ENCODE results near the gene TBL1X. TPM values are rescaled to one million over a fixed set of nuclear protein-coding genes. Genes with fewer than 3 reads are reported as not detected.
"Not testable (repeated sequence)": the region's sequence is repeated elsewhere in the genome, so short reads cannot be mapped to it uniquely, and the experiment has no call there.

Gene TBL1X
- total RNA-seq, 2 donors from 2014 or later = 25.5 to 49.3 TPM

DNA sequence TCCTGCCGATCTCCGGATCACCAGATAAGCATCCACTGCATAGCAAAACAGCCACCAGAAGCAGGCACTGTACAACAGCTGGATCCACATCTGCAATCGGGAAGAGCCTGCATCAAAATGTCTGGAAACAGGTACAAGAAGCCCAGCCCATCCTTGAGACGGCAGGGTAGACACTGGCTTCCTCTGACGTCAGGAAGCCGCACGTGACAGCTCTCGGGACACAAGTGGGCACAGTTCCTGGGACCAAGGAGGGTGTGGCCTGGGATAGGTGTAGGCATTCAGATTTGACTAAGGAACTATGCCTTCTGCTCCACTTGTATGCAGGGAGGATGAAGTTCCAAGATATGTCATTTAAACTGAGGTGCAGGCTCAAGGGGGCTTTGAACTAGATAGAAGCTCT, 294.5 kb downstream of the TBL1X start:
- intact Hi-C loops (cut with DNase I) = no loop called here
- no peak for DNase-seq (ENCODE audit: low spot score)

DNA sequence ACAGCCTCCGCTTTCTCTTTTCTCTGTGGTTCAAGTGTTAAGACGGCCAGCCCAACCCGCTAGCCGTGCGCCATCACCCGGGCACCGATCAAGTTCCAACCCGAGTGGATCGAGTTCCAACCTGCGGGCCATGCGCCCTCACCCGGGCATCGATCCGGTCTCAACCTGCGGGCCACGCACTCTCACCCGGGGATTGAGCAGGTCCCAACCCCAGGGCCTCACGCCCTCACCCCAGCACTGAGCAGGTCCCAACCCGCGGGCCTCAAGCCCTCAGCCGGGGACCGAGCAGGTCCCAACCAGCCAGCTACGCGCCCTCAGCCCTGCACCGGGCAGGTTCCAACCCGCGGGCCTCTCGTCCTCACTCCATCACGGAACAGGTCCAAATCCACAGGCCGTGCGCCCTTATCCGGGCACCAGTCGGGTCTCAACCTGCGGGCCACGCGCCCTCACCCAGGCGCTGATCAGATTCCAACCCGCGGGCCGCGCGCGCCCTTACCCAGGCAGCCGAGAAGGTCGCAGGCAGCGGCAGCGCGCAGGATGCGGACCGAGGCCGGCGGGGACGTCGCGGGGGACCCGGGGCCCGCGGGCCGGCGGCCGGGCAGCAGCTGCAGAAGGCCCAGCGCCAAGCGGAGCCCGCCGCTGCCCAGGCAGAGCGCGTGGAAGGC, 300.3 kb downstream of the TBL1X start:
- DNase-seq (ENCODE audit: low spot score) = peak; percentile 71
- intact Hi-C loops (cut with DNase I) = no loop called here

DNA sequence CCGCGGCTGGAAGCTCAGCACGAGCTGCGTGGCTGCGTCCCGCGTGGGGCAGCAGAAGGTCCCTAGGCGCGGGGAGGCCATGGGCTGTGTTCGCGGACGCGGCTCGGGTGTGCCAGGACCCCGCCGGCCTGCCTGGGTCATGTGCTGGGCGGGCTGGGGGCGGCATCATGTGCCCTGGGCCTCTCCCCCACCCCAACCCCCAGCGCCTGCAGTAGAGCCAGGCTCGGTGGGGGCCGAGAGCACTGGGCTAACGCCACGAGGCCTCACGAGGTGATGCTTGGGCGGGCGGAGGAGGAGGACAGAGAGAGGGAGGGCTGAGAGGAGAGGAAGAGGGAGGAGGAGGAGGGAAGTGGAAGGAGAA, 300.9 kb downstream of the TBL1X start, which contains the start of gene GPR143:
GPR143 (minus strand) TSS at position 111 of the 361 bp plus-strand sequence; CDS start at position 81, 30 bp downstream.
- intact Hi-C loops (cut with DNase I) = no loop called here
- peak; percentile 69 for DNase-seq (ENCODE audit: low spot score)

DNA sequence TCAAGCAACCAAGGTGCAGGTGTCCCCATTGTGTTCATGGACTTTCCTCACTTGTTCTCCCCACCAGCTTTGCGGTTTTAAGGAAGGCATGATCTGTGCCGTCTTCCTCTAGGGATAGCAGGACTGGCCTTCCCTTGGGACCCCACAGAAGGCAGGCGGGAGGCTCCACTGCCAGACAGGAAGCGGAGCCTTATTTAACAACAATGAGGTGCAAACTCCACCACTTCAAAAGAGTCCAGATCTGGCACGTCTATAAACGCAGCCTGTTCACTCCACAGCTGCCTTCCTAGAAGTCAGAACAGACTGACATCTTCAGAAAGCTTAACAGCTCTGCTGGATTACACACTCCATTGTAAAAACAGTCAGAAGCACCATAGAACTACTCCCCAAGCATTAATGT, 302.5 kb downstream of the TBL1X start:
- peak; percentile 16 for DNase-seq (ENCODE audit: low spot score)
- intact Hi-C loops (cut with DNase I) = no loop called here

DNA sequence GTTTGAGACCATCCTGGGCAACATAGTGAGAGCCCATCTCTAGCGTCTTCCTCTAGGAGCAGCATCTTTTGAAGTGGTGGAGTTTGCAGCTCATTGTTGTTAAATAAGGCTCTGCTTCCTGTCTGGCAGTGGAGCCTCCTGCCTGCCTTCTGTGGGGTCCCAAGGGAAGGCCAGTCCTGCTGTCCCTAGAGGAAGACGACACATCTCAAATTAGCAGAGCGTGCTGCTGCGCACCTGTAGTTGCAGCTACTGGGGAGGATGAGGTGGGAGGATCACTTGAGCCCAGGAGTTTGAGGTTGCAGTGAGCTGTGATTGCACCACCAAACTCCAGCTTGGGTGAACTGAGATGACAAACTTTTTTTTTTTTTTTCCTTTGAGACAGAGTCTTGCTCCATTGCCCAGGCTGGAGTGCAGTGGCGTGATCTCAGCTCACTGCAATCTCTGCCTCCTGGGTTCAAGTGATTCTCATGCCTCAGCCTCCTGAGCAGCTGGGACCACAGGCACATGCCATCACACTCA, 303.5 kb downstream of the TBL1X start:
- peak; percentile 50 for DNase-seq (ENCODE audit: low spot score)
- intact Hi-C loops (cut with DNase I) = not testable (repeated sequence)

DNA sequence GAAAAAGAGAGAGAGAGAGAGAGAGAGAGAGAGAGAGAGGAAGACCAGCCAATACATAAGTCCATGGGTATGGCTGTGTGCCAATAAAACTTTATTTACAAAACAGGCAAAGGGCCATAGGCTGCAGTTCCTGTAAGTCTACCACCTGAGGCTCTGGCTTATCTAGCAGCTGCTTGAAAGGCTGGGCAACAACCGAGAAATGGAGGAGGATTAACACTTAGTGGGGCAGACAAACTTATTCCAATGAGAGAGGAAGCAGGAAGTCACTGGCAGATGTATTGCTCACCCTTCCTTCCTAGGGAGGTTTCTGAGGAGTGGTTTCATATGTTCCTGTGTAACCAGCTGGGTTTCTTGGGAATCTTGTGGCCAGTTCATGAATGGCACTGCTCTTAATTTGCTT, 305.5 kb downstream of the TBL1X start:
- peak; percentile 8 for DNase-seq (ENCODE audit: low spot score)
- intact Hi-C loops (cut with DNase I) = no loop called here

DNA sequence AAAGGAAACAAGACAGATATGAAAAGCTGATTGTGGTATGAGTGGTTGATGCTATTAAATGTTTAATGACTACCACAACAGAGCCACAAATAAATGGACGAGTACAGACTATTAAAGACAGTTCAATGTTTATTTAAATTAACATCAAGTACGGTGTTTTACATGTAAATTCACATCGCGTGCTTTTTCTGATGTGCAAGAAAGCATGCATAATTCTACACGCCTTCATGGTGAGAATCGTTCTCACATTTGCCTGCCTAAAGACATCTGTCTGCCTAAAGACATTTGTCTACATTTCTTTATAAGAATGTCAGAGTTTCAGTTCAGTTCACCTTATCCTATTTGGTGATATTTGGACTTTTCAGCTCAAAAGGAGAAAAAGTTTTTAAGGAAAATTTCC, 308.1 kb downstream of the TBL1X start:
- intact Hi-C loops (cut with DNase I) = no loop called here
- DNase-seq (ENCODE audit: low spot score) = no peak

DNA sequence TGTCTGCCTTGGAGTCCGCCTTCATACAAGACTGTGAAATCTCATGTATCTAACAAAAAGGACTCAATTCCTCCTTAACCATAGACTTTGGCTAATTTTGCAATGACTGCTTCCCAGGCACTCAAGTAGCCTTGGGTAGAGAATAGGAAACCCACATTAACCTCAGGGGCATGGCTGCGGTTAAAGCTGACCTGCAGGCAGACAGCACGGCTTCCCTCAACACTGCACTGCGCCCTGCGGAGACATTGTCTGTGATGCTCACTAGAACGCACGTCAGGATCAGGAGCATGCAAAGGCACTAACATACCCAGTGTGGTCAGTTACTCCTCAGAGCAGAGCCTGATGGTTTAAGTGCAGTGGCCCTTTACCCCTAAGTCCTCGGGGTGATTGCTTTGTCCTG, 311.1 kb downstream of the TBL1X start:
- intact Hi-C loops (cut with DNase I) = no loop called here

DNA sequence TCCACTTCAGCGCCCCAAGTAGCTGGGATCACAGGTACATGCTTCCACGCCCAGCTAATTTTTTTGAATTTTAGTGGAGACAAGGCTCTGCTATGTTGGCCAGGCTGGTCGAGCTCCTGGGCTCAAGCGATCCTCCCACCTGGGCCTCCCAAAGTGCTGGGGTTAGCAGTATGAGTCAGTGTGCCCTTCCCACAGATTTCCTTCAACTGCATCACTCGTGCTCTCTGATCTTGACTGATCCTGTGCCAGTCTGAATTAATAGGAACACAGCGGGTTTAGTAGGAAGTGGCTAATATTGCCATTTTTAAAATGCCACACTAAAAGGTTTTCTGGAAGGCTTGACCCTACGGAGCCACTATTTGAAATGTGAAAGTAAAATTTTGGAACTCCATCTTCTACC, 317.1 kb downstream of the TBL1X start:
- peak; percentile 19 for DNase-seq (ENCODE audit: low spot score)
- intact Hi-C loops (cut with DNase I) = no loop called here

More for the DNA sequence above, 311.1 kb downstream of the TBL1X start:
- peak; percentile 11 for DNase-seq (ENCODE audit: low spot score)

DNA sequence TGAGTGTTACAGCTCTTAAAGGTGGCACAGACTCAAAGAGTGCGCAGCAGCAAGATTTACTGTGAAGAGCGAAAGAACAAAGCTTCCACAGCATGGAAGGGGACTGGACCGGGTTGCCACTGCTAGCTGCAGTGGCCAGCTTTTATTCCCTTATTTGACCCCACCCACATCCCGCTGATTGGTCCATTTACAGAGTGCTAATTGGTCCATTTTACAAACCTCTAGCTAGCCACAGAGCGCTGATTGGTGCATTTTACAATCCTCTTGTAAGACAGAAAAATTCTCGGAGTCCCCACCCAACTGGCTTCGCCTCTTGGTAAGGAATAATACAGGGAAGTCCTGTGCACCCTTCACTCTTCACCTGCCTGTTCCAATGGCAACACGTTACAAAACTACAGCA, 319.5 kb downstream of the TBL1X start:
- DNase-seq (ENCODE audit: low spot score) = peak; percentile 1
- intact Hi-C loops (cut with DNase I) = no loop called here

DNA sequence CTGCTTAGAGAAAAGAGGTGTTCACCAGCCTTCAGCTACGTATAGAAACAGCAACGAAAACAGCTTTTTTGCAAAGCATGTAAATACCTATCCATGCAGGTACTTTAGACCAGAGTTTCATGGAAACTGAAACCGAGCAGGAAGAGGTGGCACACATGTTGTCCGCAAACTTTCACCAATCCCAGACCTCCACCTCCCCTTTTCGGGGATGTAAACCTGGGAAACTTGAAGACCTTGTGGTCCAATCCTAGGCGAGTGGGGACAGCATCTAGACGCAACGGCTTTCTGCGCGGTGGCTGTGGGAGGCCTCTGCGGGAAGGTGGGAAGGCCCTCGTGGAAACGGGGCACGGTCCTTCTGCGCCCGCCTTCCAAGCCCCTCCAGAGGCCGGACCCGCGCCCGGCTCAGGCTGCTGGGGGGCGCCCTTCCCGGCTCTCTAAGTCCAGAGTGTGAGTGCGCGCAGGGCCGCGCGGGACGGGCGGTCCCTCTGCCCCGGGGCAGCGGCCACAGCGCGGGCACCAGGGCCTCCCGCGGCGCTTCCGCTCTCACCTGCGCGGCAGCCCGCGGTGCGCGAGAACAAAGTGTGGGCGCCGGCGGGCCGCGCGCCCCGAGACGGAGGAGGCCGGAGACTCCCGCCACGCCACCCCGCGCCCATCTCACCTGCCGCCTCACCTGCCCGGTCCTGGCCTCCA, 320.5 kb downstream of the TBL1X start:
- DNase-seq (ENCODE audit: low spot score) = peak; percentile 79
- intact Hi-C loops (cut with DNase I) = no loop called here

DNA sequence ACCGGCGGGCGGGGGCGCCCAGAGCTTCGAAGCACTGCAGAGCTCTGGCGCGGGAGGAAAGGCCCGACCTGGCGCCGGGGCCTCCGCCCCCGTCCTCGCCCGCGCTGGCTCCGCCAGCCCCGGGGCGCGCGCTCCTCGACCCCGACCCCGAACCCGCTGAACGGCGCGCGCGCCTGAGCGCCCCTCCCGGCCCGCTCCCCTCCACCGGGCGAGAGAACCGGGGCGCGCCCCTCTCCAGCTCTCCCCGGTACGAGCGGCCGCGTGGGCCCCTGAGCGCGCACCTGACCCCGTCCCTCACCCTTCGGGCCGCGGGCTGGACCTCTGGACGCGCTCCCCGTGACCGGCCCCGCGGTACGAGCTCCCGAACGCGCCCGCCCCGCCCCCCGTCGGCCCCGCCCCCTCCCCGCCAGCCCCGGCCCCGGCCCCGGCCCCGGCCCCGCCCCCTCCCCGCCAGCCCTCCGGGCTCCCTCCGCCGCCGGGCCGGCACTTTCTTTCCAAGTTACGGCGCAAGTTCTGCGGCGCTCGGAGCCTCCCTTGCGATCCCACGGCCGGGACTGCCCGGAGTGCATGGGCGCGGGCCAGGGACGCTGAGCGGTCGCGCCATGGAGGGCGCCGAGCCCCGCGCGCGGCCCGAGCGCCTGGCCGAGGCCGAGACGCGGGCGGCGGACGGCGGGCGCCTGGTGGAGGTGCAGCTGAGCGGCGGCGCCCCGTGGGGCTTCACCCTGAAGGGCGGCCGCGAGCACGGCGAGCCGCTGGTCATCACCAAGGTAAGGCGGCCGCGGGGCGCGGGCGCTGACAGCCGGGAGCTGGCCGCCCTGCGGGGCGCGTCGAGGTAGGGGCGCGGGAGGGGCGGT, 321.3 kb downstream of the TBL1X start, which contains the start of gene SHROOM2:
SHROOM2 (plus strand) TSS at position 486 of the 854 bp plus-strand sequence; CDS start at position 603, 117 bp downstream.
- DNase-seq (ENCODE audit: low spot score) = peak; percentile 69
- intact Hi-C loops (cut with DNase I) = no loop called here

DNA sequence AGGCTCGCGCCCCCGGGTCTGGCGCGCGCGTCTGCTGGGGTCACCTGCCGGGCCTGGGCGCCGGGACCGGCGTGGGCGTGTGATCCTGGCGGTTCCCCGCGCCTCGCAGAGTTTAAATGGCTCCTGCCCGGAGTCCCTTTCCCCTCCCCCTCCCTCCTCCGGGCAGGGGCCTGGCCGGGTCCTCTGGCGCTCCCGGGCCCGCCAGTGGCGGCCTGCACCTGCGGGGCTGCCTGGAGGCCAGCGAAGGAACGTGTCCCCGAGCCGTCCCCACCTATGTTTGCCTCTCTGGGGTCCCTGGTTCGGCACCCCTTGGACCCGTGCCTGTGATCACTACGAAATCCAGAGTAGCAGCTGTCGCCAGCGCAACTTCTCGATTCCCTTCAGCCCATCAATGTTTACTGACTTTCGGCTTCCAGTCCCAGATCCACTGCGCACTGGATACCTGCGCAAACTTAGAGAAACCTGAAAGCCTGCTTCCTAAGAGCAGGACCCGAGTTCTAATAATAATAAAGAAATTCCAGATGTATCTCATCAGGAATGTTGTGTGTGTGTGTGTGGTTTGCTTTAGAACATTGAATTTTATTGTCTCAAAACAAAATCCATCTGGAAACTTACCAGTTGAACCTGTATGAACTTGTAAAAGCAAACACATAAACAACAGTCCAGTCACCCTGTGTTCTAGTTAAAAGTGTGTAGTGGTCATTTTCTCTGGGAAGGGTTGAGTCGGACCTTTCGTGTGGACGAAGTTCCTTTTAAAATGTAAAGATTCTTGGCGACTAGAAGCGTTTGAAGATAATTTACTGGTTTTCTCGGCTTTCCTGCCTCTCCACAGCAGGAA, 322.2 kb downstream of the TBL1X start:
- peak; percentile 63 for DNase-seq (ENCODE audit: low spot score)
- intact Hi-C loops (cut with DNase I) = no loop called here

DNA sequence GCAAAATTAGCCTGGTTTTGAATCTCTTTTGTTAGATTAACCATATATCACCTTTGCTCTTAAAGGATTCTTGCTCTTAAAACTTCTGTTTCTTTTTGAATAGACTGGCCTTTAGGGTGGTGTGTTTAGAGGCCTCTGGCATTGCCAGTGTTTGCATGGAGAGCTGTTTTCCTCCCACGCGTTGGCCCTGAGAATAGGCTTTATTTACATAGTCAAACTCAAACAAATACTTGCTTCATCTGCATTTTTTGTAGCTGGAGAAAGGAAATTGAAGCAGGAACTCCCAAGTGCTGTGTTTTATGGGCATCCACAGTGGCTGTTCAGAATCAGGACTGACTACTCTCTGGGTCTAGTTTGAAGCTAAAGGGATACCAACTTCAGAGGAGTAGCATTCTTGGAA, 324.1 kb downstream of the TBL1X start:
- DNase-seq (ENCODE audit: low spot score) = no peak
- intact Hi-C loops (cut with DNase I) = no loop called here

DNA sequence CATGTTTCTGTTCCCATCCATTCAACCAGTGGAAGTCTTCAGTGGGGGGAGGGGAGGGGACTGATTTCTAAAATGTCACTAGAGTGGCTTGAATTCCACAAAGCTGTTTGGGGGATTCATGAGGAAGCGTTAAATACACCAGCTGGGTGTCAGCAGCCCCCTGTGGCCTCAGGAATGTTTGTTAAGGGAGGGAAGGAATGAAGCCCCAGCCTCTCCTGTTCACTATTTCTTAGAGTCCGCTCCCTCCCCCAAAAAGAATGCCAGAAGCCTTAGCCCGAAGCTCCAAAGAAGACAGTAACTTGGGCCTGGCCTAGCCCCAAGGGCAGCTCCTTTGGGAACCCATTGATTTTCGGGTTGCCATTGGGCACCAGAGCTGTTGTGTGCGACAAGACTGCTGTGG, 324.7 kb downstream of the TBL1X start:
- DNase-seq (ENCODE audit: low spot score) = no peak
- intact Hi-C loops (cut with DNase I) = no loop called here

Data from posterior vena cava (tissue), 2 donors.